ENCODE results near the gene PADI3.

DNA sequence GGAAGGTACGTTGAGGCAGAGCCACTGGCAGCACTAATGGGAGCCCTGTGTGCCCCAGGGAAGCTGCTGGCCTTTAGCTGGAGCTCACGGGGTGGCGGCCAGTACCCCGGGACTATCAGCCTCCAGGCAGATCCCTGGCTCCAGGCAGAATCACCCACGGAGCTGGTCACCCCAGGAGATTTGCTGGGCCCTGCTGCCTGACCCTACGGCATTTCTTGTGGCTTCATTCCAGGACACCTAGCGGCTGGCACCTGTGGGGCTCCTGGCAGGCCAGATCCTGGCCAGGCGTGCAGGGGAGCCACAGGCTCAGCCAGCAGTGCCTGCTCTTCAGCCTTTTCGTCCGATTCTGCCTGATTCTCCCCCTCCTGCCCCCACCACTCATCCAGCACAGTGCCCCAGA, 36.9 kb upstream of the PADI3 start:
- TF ChIP-seq, protein P1, sequence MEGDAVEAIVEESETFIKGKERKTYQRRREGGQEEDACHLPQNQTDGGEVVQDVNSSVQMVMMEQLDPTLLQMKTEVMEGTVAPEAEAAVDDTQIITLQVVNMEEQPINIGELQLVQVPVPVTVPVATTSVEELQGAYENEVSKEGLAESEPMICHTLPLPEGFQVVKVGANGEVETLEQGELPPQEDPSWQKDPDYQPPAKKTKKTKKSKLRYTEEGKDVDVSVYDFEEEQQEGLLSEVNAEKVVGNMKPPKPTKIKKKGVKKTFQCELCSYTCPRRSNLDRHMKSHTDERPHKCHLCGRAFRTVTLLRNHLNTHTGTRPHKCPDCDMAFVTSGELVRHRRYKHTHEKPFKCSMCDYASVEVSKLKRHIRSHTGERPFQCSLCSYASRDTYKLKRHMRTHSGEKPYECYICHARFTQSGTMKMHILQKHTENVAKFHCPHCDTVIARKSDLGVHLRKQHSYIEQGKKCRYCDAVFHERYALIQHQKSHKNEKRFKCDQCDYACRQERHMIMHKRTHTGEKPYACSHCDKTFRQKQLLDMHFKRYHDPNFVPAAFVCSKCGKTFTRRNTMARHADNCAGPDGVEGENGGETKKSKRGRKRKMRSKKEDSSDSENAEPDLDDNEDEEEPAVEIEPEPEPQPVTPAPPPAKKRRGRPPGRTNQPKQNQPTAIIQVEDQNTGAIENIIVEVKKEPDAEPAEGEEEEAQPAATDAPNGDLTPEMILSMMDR (optimal IDR thresholded peaks at IDR 0.05 in 1 of 3, IDR thresholded peaks at IDR 0.05 in 1 of 3, conservative IDR thresholded peaks at IDR 0.05 in 1 of 3; ENCODE audit: extremely low read depth in 1 of 3, insufficient read depth in 2 of 3, low read length in 3 of 3): peak in 2 of 3 experiments; percentile 17 to 32
- TF ChIP-seq EZH2 (IDR thresholded peaks at IDR 0.05; ENCODE audit: low read length): no peak
